Thoracic aorta (tissue), 2 donors: Measurements from ENCODE around the gene RAD51AP2. TPM values are rescaled to one million over a fixed set of nuclear protein-coding genes. Genes with fewer than 3 reads are reported as not detected.

Experiments used
- ATAC-seq: fragments of 150-250 bp; one replicate; pipeline ENCODE4 v1.8.0; 2017; ENCODE audit warnings: low read depth; ENCODE audit not compliant: insufficient number of reproducible peaks, low FRiP score
- DNase-seq: peaks from one replicate; pipeline ENCODE4 v3.0.0-alpha.2; 2020; ENCODE audit warnings: low spot score
- H3K27ac ChIP-seq, 2 donors: fragments of 200-600 bp; sonication (generic); 1 replicate in 1 of 2; 2 replicates in 1 of 2; pipeline ENCODE4 v1.5.1; 2016; ENCODE audit warnings: mild to moderate bottlenecking in 2 of 2, moderate library complexity in 2 of 2
- H3K27me3 ChIP-seq: fragments of 200-600 bp; sonication (generic); replicated peaks from 2 replicates; pipeline ENCODE4 v1.6.0; 2016; ENCODE audit warnings: mild to moderate bottlenecking; ENCODE audit not compliant: insufficient read depth
- H3K36me3 ChIP-seq: fragments of 200-600 bp; sonication (generic); one replicate; pipeline ENCODE4 v1.5.1; 2016
- H3K4me1 ChIP-seq, 2 donors: fragments of 200-600 bp; sonication (generic); 1 replicate in 1 of 2; 2 replicates in 1 of 2; pipeline versions ENCODE4 v1.5.1 to v1.6.0; 2016; ENCODE audit warnings: low read depth in 2 of 2, mild to moderate bottlenecking in 1 of 2; ENCODE audit not compliant: control insufficient read depth in 1 of 2
- H3K4me3 ChIP-seq: fragments of 200-600 bp; sonication (generic); 2 replicates; pipeline ENCODE4 v1.5.1; 2016; ENCODE audit warnings: mild to moderate bottlenecking
- H3K9me3 ChIP-seq: fragments of 200-600 bp; sonication (generic); 2 replicates; pipeline ENCODE4 v1.5.1; 2016
- total RNA-seq, 2 donors: library from RNA; depleted of rRNA; stranded (reverse); fragments of >200 nt; gene quantifications; one replicate each; pipeline versions ENCODE4 v1.1.0 to v1.2.3, GENCODE V29; 2016
- TF ChIP-seq, protein P1 (sequence below): fragments of 200-600 bp; sonication (generic); IDR thresholded peaks from one replicate; pipeline ENCODE4 v1.5.1; 2019; ENCODE audit warnings: antibody characterized with exemption

RAD51AP2 gene
- total RNA-seq, 2 donors from 2014 or later = not detected

DNA sequence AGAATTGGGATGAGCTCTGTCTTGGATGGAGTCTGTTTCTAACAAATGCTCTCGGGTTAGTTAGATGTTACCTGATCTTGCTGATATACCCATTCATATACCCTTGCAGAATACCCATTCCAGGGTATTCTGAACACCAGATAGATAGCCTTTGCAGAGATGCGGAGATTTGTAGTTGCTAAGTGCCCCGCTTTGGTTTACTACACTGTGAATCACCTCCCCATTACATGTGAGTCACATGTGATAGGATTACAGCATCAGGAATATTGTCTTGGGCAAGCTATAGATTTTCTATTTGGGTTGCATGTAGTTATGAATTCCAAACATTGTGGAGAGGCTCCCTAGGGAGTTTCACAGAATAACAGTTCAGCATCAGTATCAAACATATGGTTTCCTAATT, 26.0 kb upstream of the RAD51AP2 start:
- H3K4me1 ChIP-seq = peaks cover 0 to 23% of the 10 kb centered on the region in 2 donors
- no peak overlapping the region for H3K27ac ChIP-seq
- TF ChIP-seq, protein P1, sequence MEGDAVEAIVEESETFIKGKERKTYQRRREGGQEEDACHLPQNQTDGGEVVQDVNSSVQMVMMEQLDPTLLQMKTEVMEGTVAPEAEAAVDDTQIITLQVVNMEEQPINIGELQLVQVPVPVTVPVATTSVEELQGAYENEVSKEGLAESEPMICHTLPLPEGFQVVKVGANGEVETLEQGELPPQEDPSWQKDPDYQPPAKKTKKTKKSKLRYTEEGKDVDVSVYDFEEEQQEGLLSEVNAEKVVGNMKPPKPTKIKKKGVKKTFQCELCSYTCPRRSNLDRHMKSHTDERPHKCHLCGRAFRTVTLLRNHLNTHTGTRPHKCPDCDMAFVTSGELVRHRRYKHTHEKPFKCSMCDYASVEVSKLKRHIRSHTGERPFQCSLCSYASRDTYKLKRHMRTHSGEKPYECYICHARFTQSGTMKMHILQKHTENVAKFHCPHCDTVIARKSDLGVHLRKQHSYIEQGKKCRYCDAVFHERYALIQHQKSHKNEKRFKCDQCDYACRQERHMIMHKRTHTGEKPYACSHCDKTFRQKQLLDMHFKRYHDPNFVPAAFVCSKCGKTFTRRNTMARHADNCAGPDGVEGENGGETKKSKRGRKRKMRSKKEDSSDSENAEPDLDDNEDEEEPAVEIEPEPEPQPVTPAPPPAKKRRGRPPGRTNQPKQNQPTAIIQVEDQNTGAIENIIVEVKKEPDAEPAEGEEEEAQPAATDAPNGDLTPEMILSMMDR = no peak
- no peak for DNase-seq
- no peak for ATAC-seq
- no peaks in the 10 kb centered on the region for H3K27me3 ChIP-seq
- H3K36me3 ChIP-seq = no peaks in the 10 kb centered on the region
- no peaks in the 10 kb centered on the region for H3K9me3 ChIP-seq
- H3K4me3 ChIP-seq = no peak overlapping the region

DNA sequence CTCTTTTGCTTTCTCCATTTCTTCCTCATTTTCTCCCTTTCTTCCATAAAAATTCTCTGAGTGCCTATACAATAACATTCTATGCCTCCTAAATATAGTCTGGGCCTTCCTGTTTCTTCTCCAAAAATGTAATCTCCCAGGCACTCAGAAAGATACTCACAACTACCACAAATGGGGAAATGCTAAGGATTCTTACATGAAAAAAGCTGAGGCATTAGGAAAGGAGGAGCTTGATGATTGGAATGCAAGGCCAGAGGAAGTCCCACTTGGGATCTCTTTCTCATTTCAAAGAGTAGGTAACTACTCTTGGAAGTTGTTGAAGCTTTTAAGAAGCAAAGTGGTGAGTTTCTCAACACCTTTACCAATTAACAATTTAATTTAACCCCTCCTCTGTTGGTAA, 25.6 kb upstream of the RAD51AP2 start:
- Histone ChIP-seq H3K27me3 (no peaks in the 10 kb centered on the region), H3K36me3 (no peaks in the 10 kb centered on the region), H3K27ac (no peak overlapping the region), H3K4me3 (no peak overlapping the region), H3K9me3 (no peaks in the 10 kb centered on the region), H3K4me1 (peaks cover 0 to 27% of the 10 kb centered on the region in 2 donors)
- DNase-seq (no peak), ATAC-seq (no peak)
- TF ChIP-seq, protein P1 = no peak

DNA sequence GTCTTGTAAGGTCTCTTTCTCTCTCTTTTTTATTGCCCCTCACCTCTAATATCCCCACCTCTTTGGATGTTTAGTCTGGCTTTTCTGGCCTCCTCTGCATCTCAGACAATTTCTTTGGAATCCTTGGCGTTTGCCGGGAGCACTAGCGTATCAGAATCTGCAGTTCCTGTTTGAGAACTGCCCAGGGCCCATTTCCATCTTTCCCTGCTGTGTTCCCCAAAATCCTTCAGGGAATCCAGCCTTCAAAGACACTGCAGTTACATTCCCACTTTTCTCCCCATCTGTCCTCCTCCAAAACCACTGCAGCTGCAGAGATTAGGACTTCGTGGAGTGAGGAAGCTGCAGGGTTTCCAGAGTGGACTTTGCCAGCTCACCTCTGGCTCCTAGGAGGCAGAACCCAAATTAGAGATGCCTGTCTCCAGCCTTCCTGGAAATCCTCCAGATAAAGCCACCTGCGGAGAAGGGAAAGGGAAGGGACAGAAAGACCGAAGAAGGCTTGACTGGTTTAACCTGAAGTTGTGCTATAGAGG, 25.0 kb upstream of the RAD51AP2 start:
- H3K27ac ChIP-seq = no peak overlapping the region
- H3K4me3 ChIP-seq = no peak overlapping the region
- TF ChIP-seq, protein P1 = no peak
- peaks cover 0 to 27% of the 10 kb centered on the region in 2 donors for H3K4me1 ChIP-seq
- no peaks in the 10 kb centered on the region for H3K36me3 ChIP-seq
- ATAC-seq (no peak), DNase-seq (no peak)
- H3K9me3 ChIP-seq = no peaks in the 10 kb centered on the region
- no peaks in the 10 kb centered on the region for H3K27me3 ChIP-seq

DNA sequence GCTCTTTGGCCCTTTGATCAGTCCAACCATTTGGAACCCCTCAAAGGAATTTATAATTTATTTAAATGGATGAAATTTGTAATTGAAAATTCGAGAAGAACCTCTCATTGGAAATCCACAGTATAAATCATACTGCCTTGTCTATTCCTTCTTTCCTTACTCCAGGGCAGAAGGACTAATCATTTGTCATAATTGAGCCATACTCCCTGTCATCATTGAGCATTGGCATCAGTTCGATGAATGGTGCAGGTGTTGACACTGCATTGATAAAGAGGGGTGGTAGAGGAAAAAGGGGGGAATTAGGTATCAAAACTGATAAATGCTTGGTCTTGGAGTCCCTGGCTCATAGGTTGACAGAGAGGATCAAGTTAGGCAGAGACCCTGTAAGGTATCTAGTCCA, 24.2 kb upstream of the RAD51AP2 start:
- Histone ChIP-seq H3K27me3 (no peaks in the 10 kb centered on the region), H3K4me1 (peaks cover 0 to 27% of the 10 kb centered on the region in 2 donors), H3K36me3 (no peaks in the 10 kb centered on the region), H3K4me3 (no peak overlapping the region), H3K9me3 (no peaks in the 10 kb centered on the region), H3K27ac (no peak overlapping the region)
- TF ChIP-seq, protein P1 = no peak
- no peak for DNase-seq
- no peak for ATAC-seq

DNA sequence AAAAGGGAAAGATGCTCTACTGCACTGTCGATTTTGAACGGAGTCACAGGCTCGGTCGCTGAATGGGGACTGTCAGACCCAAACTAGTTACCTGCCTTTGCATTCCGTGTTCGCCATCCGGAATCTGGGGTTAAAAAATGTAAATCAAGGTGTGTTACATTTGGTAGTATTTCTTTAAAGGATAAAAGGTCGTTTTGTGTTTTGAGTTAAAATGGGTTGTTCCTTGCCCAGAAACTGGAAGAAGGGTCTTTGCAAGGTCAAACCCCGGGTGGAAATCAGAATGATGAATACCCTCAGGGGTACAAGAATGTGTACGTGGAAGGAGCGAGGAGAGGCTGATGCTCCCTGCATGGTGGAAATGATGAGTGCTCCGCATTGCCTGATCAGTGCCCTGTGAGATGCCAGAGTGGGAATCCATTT, 23.3 kb upstream of the RAD51AP2 start:
- Histone ChIP-seq H3K4me3 (peak overlapping the region; percentile 70), H3K27ac (no peak overlapping the region), H3K4me1 (peaks cover 0 to 27% of the 10 kb centered on the region in 2 donors), H3K9me3 (no peaks in the 10 kb centered on the region), H3K36me3 (no peaks in the 10 kb centered on the region), H3K27me3 (no peaks in the 10 kb centered on the region)
- ATAC-seq = no peak
- no peak for DNase-seq
- TF ChIP-seq, protein P1 = no peak
